ENCODE measurements around the gene ETV6.

Gene ETV6

GRCh38 chr12:11794751-11795150, 145.3 kb downstream of the ETV6 start:
- Histone ChIP-seq H3K36me3 (ENCODE audit: insufficient read depth) (no peaks in the 10 kb centered on the region), H3K4me2 (no peak overlapping the region), H3K27ac (no peak overlapping the region)

GRCh38 chr12:11795192-11795912, 145.9 kb downstream of the ETV6 start:
- TF ChIP-seq, protein P1, sequence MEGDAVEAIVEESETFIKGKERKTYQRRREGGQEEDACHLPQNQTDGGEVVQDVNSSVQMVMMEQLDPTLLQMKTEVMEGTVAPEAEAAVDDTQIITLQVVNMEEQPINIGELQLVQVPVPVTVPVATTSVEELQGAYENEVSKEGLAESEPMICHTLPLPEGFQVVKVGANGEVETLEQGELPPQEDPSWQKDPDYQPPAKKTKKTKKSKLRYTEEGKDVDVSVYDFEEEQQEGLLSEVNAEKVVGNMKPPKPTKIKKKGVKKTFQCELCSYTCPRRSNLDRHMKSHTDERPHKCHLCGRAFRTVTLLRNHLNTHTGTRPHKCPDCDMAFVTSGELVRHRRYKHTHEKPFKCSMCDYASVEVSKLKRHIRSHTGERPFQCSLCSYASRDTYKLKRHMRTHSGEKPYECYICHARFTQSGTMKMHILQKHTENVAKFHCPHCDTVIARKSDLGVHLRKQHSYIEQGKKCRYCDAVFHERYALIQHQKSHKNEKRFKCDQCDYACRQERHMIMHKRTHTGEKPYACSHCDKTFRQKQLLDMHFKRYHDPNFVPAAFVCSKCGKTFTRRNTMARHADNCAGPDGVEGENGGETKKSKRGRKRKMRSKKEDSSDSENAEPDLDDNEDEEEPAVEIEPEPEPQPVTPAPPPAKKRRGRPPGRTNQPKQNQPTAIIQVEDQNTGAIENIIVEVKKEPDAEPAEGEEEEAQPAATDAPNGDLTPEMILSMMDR (conservative IDR thresholded peaks at IDR 0.05; ENCODE audit: low read depth, low read length), result no peak
- Histone ChIP-seq H3K4me3 (IDR thresholded peaks at IDR 0.05; ENCODE audit: insufficient read depth, low read depth, low read length) (no peak overlapping the region), H3K4me2 (no peak overlapping the region), H3K9ac (no peak overlapping the region), H3K4me1 (ENCODE audit: low read depth, poor library complexity, severe bottlenecking) (peaks cover 23% of the 10 kb centered on the region), H2AFZ (ENCODE audit: low read depth) (no peak overlapping the region), H4K20me1 (ENCODE audit: insufficient read depth) (no peaks in the 10 kb centered on the region), H3K27ac (no peak overlapping the region), H3K36me3 (ENCODE audit: insufficient read depth) (no peaks in the 10 kb centered on the region), H3K27me3 (ENCODE audit: insufficient read depth, low read depth) (no peaks in the 10 kb centered on the region), H3K79me2 (ENCODE audit: insufficient read depth, low read depth) (no peaks in the 10 kb centered on the region)

More at GRCh38 chr12:11794751-11795150, 145.3 kb downstream of the ETV6 start:
- Histone ChIP-seq H3K79me2 (ENCODE audit: insufficient read depth, low read depth) (no peaks in the 10 kb centered on the region), H3K9ac (no peak overlapping the region), H3K4me1 (ENCODE audit: low read depth, poor library complexity, severe bottlenecking) (peaks cover 21% of the 10 kb centered on the region), H4K20me1 (ENCODE audit: insufficient read depth) (no peaks in the 10 kb centered on the region), H3K27me3 (ENCODE audit: insufficient read depth, low read depth) (no peaks in the 10 kb centered on the region), H2AFZ (ENCODE audit: low read depth) (no peak overlapping the region), H3K4me3 (IDR thresholded peaks at IDR 0.05; ENCODE audit: insufficient read depth, low read depth, low read length) (no peak overlapping the region)
- TF ChIP-seq, protein P1 (conservative IDR thresholded peaks at IDR 0.05; ENCODE audit: low read depth, low read length), result no peak

DNA sequence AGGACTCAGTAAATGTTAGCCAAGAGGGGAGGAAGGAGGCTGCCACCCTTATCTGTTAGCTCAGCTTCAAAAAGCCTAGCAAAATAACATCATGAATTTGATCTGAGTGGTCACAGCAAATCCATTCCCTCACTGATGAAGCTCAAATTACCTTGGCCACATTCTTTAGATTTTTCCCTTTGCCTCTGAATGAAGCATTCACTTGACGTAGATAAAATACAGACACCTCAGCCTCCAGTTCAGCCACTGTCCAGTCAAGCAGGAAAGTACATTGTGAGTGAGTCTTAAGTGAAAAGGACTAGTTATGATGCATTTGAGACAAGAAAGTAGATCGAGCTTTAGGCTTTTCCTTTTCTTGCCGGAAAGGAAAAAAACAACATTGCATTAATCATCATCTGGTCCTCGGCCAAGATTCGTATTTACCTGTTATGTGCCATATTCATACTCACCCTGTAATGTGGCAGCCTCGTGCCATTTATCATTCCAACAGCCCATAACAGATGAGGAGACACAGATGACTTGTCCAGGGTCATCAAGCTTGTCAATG, 146.5 kb downstream of the ETV6 start:
- H3K4me1 ChIP-seq (ENCODE audit: low read depth, poor library complexity, severe bottlenecking), result peaks cover 23% of the 10 kb centered on the region
- no peaks in the 10 kb centered on the region for H4K20me1 ChIP-seq (ENCODE audit: insufficient read depth)
- H3K4me2 ChIP-seq, result no peak overlapping the region
- no peak overlapping the region for H3K4me3 ChIP-seq (IDR thresholded peaks at IDR 0.05; ENCODE audit: insufficient read depth, low read depth, low read length)
- no peaks in the 10 kb centered on the region for H3K36me3 ChIP-seq (ENCODE audit: insufficient read depth)
- H3K27me3 ChIP-seq (ENCODE audit: insufficient read depth, low read depth), result no peaks in the 10 kb centered on the region
- H2AFZ ChIP-seq (ENCODE audit: low read depth), result no peak overlapping the region
- H3K79me2 ChIP-seq (ENCODE audit: insufficient read depth, low read depth), result no peaks in the 10 kb centered on the region
- no peak overlapping the region for H3K27ac ChIP-seq
- H3K9ac ChIP-seq, result no peak overlapping the region
- TF ChIP-seq, protein P1 (conservative IDR thresholded peaks at IDR 0.05; ENCODE audit: low read depth, low read length), result no peak

DNA sequence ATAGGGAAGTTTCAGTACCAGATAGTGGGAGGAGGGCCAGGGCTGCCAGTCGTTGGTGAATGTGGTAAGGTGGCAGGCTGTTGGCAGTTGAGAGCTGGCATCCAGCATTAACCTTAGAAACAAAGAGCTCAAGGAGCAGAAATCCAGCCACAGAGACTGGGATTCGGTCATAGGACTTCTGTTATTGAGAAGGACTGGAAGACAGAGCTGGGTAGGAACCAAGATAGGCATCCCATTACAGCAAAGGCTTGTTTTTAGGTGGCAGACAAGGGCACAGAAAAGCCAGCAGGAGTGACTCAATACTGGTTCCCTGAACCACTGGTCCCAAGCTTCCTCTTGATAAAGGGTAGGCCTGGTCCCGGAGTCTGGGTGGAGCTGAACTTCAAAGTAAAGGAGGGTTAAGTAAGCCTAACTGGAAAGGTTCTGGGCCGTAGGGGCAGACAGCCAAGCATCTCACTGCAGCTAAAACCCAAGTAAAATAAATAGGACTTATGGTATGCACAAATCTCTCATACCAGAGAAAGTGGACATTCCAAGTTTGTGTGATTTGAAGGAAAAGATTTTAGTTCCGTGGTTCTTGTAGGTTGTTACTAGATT, 147.9 kb downstream of the ETV6 start:
- Histone ChIP-seq H3K4me3 (IDR thresholded peaks at IDR 0.05; ENCODE audit: insufficient read depth, low read depth, low read length) (no peak overlapping the region), H3K36me3 (ENCODE audit: insufficient read depth) (no peaks in the 10 kb centered on the region), H3K4me1 (ENCODE audit: low read depth, poor library complexity, severe bottlenecking) (peaks cover 23% of the 10 kb centered on the region), H3K79me2 (ENCODE audit: insufficient read depth, low read depth) (no peaks in the 10 kb centered on the region), H3K27me3 (ENCODE audit: insufficient read depth, low read depth) (no peaks in the 10 kb centered on the region), H2AFZ (ENCODE audit: low read depth) (no peak overlapping the region), H3K27ac (no peak overlapping the region), H3K4me2 (no peak overlapping the region), H4K20me1 (ENCODE audit: insufficient read depth) (no peaks in the 10 kb centered on the region), H3K9ac (no peak overlapping the region)
- TF ChIP-seq, protein P1 (conservative IDR thresholded peaks at IDR 0.05; ENCODE audit: low read depth, low read length), result no peak

All from KMS-11 (cell line).